Uterus (tissue), 2 donors: Measurements from ENCODE around the gene BNC2.

Source experiments
- CTCF ChIP-seq, 4 experiments: fragments of 200-600 bp in 2 of 4; fragments of 450-650 bp in 2 of 4; sonication (generic) in 2 of 4; IDR thresholded peaks; one replicate each; pipeline ENCODE4 v1.5.1; 2016 to 2019; ENCODE audit warnings: antibody characterized with exemption in 4 of 4, mild to moderate bottlenecking in 2 of 4, moderate library complexity in 1 of 4
- POLR2A ChIP-seq, 2 donors: fragments of 450-650 bp; IDR thresholded peaks; one replicate each; pipeline ENCODE4 v1.6.1; 2016; ENCODE audit warnings: antibody characterized with exemption in 2 of 2, mild to moderate bottlenecking in 1 of 2, moderate library complexity in 1 of 2

- TF ChIP-seq CTCF (IDR thresholded peaks at IDR 0.05) (no peak), POLR2A (IDR thresholded peaks at IDR 0.05) (no peak)
Measured at GRCh38 chr9:16579872-16580432, 290.5 kb downstream of the BNC2 start.
